ENCODE data around the gene RAG2.
"Not testable (repeated sequence)": the region's sequence is repeated elsewhere in the genome, so short reads cannot be mapped to it uniquely, and the experiment has no call there.

DNA sequence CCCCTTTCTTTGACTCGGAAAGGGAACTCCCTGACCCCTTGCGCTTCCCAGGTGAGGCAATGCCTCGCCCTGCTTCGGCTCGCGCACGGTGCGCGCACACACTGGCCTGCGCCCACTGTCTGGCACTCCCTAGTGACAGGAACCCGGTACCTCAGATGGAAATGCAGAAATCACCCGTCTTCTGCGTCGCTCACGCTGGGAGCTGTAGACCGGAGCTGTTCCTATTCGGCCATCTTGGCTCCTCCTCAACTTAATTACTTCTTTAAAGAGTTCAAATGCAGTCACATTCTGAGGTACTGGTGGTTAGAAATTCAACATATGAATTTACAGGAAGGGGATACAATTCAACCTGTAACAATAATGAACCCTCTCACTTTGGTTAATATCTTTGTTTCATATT is 40.6 kb downstream of the RAG2 start:
- TF ChIP-seq, protein P1, sequence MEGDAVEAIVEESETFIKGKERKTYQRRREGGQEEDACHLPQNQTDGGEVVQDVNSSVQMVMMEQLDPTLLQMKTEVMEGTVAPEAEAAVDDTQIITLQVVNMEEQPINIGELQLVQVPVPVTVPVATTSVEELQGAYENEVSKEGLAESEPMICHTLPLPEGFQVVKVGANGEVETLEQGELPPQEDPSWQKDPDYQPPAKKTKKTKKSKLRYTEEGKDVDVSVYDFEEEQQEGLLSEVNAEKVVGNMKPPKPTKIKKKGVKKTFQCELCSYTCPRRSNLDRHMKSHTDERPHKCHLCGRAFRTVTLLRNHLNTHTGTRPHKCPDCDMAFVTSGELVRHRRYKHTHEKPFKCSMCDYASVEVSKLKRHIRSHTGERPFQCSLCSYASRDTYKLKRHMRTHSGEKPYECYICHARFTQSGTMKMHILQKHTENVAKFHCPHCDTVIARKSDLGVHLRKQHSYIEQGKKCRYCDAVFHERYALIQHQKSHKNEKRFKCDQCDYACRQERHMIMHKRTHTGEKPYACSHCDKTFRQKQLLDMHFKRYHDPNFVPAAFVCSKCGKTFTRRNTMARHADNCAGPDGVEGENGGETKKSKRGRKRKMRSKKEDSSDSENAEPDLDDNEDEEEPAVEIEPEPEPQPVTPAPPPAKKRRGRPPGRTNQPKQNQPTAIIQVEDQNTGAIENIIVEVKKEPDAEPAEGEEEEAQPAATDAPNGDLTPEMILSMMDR (IDR thresholded peaks at IDR 0.05) = not testable (repeated sequence)
- not testable (repeated sequence) for TF ChIP-seq POLR2A (IDR thresholded peaks at IDR 0.05)

Data from Peyer's patch (tissue), 4 donors.